Ishikawa (cell line): ENCODE measurements around the gene EBI3.

ENCODE experiments used
- CEBPB ChIP-seq: IDR thresholded peaks from 2 replicates; pipeline ENCODE4 v1.6.1; 2012
- CREB1 ChIP-seq: IDR thresholded peaks from 2 replicates; pipeline ENCODE4 v1.6.1; 2012; ENCODE audit warnings: low read depth
- EGR1 ChIP-seq: IDR thresholded peaks from 2 replicates; pipeline ENCODE4 v1.6.1; 2012
- MAX ChIP-seq: IDR thresholded peaks from 2 replicates; pipeline ENCODE4 v1.6.1; 2012
- TCF12 ChIP-seq: IDR thresholded peaks from 2 replicates; pipeline ENCODE4 v1.6.1; 2012; ENCODE audit warnings: low read depth
- TEAD4 ChIP-seq: IDR thresholded peaks from 2 replicates; pipeline ENCODE4 v1.6.1; 2012
- YY1 ChIP-seq: IDR thresholded peaks from 2 replicates; pipeline ENCODE4 v1.6.1; 2012; ENCODE audit warnings: low read depth

- TF ChIP-seq CEBPB (no peak), TCF12 (no peak), YY1 (no peak), CREB1 (no peak), MAX (no peak), EGR1 (no peak), TEAD4 (no peak)
These were observed 37.1 kb downstream of the EBI3 start for GRCh38 chr19:4266253-4267000.
